Gastrocnemius medialis (tissue), 4 donors: ENCODE measurements around the gene NRDE2.

Source experiments
- POLR2A ChIP-seq, 2 donors: fragments of 450-650 bp; IDR thresholded peaks; one replicate each; pipeline ENCODE4 v1.6.1; 2017; ENCODE audit warnings: antibody characterized with exemption in 2 of 2, mild to moderate bottlenecking in 2 of 2, moderate library complexity in 2 of 2
- TF ChIP-seq, protein P1 (sequence below), 5 experiments: fragments of 450-650 bp in 3 of 5; fragments of 200-600 bp in 2 of 5; sonication (generic) in 2 of 5; IDR thresholded peaks in 4 of 5; conservative IDR thresholded peaks in 1 of 5; 1 replicate in 4 of 5; 2 replicates in 1 of 5; pipeline ENCODE4 v1.5.1; 2016 to 2019; ENCODE audit warnings: antibody characterized with exemption in 5 of 5, mild to moderate bottlenecking in 3 of 5, moderate library complexity in 3 of 5

DNA sequence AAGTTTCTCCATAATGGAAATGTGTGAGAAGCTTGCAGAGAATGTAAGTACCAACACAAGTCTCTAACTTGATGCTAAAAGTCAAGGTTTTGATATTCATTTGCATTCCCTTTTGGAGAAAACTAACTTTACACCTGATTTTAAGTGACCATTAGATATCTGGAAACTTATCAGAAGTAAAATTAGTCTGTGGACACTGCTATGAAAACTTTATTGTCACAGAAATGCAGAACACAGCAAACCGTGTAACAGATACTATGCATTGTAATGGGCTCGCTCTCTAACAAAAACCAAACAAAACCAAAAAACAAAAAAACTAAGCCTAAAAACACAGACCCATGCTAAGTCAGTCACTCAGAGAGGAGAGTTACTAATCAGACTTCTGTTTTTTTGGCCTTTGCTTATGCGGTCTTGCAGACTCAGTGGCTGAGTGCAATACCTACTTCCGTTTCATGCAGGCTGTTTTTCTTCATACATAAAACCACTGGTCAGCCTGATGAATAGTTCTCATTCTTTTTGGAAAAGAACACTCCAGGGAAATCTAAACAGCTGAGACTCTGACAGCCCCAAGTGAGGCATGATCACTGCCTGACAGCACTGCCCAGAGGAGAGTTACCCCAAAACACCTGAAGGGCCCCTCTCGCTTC lies 35.7 kb downstream of the NRDE2 start:
- TF ChIP-seq, protein P1, sequence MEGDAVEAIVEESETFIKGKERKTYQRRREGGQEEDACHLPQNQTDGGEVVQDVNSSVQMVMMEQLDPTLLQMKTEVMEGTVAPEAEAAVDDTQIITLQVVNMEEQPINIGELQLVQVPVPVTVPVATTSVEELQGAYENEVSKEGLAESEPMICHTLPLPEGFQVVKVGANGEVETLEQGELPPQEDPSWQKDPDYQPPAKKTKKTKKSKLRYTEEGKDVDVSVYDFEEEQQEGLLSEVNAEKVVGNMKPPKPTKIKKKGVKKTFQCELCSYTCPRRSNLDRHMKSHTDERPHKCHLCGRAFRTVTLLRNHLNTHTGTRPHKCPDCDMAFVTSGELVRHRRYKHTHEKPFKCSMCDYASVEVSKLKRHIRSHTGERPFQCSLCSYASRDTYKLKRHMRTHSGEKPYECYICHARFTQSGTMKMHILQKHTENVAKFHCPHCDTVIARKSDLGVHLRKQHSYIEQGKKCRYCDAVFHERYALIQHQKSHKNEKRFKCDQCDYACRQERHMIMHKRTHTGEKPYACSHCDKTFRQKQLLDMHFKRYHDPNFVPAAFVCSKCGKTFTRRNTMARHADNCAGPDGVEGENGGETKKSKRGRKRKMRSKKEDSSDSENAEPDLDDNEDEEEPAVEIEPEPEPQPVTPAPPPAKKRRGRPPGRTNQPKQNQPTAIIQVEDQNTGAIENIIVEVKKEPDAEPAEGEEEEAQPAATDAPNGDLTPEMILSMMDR (IDR thresholded peaks at IDR 0.05 in 4 of 5, conservative IDR thresholded peaks at IDR 0.05 in 1 of 5): no peak
- TF ChIP-seq POLR2A (IDR thresholded peaks at IDR 0.05): no peak
